ENCODE results near the gene ZMIZ1. TPM values are rescaled to one million over a fixed set of nuclear protein-coding genes. Genes with fewer than 3 reads are reported as not detected.
"Not testable (repeated sequence)": the region's sequence is repeated elsewhere in the genome, so short reads cannot be mapped to it uniquely, and the experiment has no call there.

The ZMIZ1 gene
- total and polyA plus RNA-seq, 4 donors = 18.3 to 80.2 (median 42.6) TPM

DNA sequence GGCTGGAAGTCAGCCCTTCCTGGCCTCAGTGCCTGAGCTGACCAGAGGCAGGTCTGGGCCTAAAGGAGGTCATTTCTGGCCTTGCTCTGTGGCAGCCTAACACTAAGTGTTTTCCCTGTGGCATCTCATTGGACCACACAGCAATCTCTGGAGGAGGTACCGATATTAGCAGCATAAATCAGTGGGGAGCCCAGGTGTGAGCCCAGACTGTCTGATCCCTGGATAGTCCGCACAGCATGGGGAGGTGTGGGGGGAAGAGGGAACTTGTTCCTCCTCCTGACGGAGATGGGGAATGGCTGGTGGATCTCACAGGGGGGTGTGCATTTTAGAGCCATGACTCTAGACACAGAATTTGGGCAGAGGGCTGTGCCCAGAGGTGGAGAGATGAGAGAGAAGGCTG is 267.5 kb downstream of the ZMIZ1 start:
- no peak overlapping the region for H3K27ac ChIP-seq (ENCODE audit: low read depth in 1 of 2, low read length in 1 of 2)
- no peak overlapping the region for H3K4me3 ChIP-seq
- DNase-seq (no peak), ATAC-seq (ENCODE audit: insufficient read depth, low FRiP score) (no peak)
- TF ChIP-seq CTCF (IDR thresholded peaks at IDR 0.05; ENCODE audit: control extremely low read depth, extremely low read depth) = no peak
- no peaks in the 10 kb centered on the region for H3K36me3 ChIP-seq (ENCODE audit: control insufficient read depth in 4 of 4, insufficient read depth in 4 of 4, low read length in 4 of 4)
- no peaks in the 10 kb centered on the region for H3K27me3 ChIP-seq (ENCODE audit: control insufficient read depth in 3 of 3, insufficient read depth in 3 of 3, low read length in 2 of 3)
- 95 to 98% methylated on average over 3 of the region's 3 CpGs for WGBS, 2 donors
- peaks cover 0 to 5% (median 0%) of the 10 kb centered on the region in 4 donors for H3K9me3 ChIP-seq (ENCODE audit: control insufficient read depth in 4 of 4, insufficient read depth in 3 of 4, low read length in 3 of 4)
- H3K4me1 ChIP-seq (ENCODE audit: control insufficient read depth in 5 of 5, insufficient read depth in 5 of 5, low read length in 5 of 5) = no peaks in the 10 kb centered on the region
- H3K9ac ChIP-seq (ENCODE audit: insufficient read depth in 1 of 2, low read length in 2 of 2) = no peak overlapping the region

DNA sequence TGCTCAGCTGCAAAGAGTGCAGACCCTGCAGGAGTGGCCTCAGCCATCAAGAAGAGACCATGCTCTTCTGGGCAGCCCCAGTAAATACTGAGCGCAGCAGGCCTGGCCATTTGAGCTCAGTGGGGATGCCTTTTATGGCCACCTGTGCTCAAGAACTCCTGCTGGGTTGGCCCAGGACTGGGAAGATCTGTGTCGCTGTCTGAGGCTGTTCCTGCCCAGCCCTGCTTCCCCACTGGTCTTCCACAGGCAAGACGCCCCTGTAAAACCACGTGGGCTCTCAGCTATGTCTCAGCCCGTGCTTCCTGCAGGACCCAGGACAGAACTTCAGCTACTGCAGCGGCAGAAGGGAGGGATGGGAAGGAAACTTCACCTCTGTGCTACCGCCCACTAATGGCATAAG is 268.0 kb downstream of the ZMIZ1 start:
- no peaks in the 10 kb centered on the region for H3K36me3 ChIP-seq (ENCODE audit: control insufficient read depth in 4 of 4, insufficient read depth in 4 of 4, low read length in 4 of 4)
- DNase-seq (no peak), ATAC-seq (ENCODE audit: insufficient read depth, low FRiP score) (no peak)
- no peak for TF ChIP-seq CTCF (IDR thresholded peaks at IDR 0.05; ENCODE audit: control extremely low read depth, extremely low read depth)
- H3K27me3 ChIP-seq (ENCODE audit: control insufficient read depth in 3 of 3, insufficient read depth in 3 of 3, low read length in 2 of 3) = no peaks in the 10 kb centered on the region
- no peak overlapping the region for H3K9ac ChIP-seq (ENCODE audit: insufficient read depth in 1 of 2, low read length in 2 of 2)
- H3K27ac ChIP-seq (ENCODE audit: low read depth in 1 of 2, low read length in 1 of 2) = no peak overlapping the region
- no peaks in the 10 kb centered on the region for H3K4me1 ChIP-seq (ENCODE audit: control insufficient read depth in 5 of 5, insufficient read depth in 5 of 5, low read length in 5 of 5)
- H3K4me3 ChIP-seq = no peak overlapping the region
- WGBS, 2 donors = 69 to 76% methylated on average over 7 of the region's 7 CpGs
- H3K9me3 ChIP-seq (ENCODE audit: control insufficient read depth in 4 of 4, insufficient read depth in 3 of 4, low read length in 3 of 4) = peaks cover 0 to 5% (median 0%) of the 10 kb centered on the region in 4 donors

GRCh38 chr10:79337783-79338469 is 269.2 kb downstream of the ZMIZ1 start:
- not testable (repeated sequence) for H3K36me3 ChIP-seq (ENCODE audit: control insufficient read depth in 4 of 4, insufficient read depth in 4 of 4, low read length in 4 of 4); H3K27me3 ChIP-seq (ENCODE audit: control insufficient read depth in 3 of 3, insufficient read depth in 3 of 3, low read length in 2 of 3); H3K4me3 ChIP-seq; H3K9me3 ChIP-seq (ENCODE audit: control insufficient read depth in 4 of 4, insufficient read depth in 3 of 4, low read length in 3 of 4); ATAC-seq (ENCODE audit: insufficient read depth, low FRiP score); DNase-seq; H3K27ac ChIP-seq (ENCODE audit: low read depth in 1 of 2, low read length in 1 of 2); H3K4me1 ChIP-seq (ENCODE audit: control insufficient read depth in 5 of 5, insufficient read depth in 5 of 5, low read length in 5 of 5); H3K9ac ChIP-seq (ENCODE audit: insufficient read depth in 1 of 2, low read length in 2 of 2)
- WGBS, 2 donors = 98% methylated on average over 7 of the region's 11 CpGs

- ATAC-seq (ENCODE audit: insufficient read depth, low FRiP score) = no peak
- no peaks in the 10 kb centered on the region for H3K36me3 ChIP-seq (ENCODE audit: control insufficient read depth in 4 of 4, insufficient read depth in 4 of 4, low read length in 4 of 4)
- WGBS, 2 donors = 94 to 95% methylated on average over 3 of the region's 3 CpGs
- no peaks in the 10 kb centered on the region for H3K4me1 ChIP-seq (ENCODE audit: control insufficient read depth in 5 of 5, insufficient read depth in 5 of 5, low read length in 5 of 5)
- H3K9me3 ChIP-seq (ENCODE audit: control insufficient read depth in 4 of 4, insufficient read depth in 3 of 4, low read length in 3 of 4) = peaks cover 0 to 5% (median 0%) of the 10 kb centered on the region in 4 donors
- H3K4me3 ChIP-seq = no peak overlapping the region
- H3K27me3 ChIP-seq (ENCODE audit: control insufficient read depth in 3 of 3, insufficient read depth in 3 of 3, low read length in 2 of 3) = no peaks in the 10 kb centered on the region
- H3K27ac ChIP-seq (ENCODE audit: low read depth in 1 of 2, low read length in 1 of 2) = no peak overlapping the region
- no peak for DNase-seq
- no peak overlapping the region for H3K9ac ChIP-seq (ENCODE audit: insufficient read depth in 1 of 2, low read length in 2 of 2)
- no peak for TF ChIP-seq CTCF (IDR thresholded peaks at IDR 0.05; ENCODE audit: control extremely low read depth, extremely low read depth)
Measured at GRCh38 chr10:79339266-79339665, 270.5 kb downstream of the ZMIZ1 start.

Measured in lung (tissue), 12 donors.